BLaER1 (cell line): ENCODE measurements around the gene PCSK4.
"Not testable (repeated sequence)": the region's sequence is repeated elsewhere in the genome, so short reads cannot be mapped to it uniquely, and the experiment has no call there.

Experiments
- H3K27ac ChIP-seq: shearing (Covaris generic); formaldehyde crosslinking; 2 replicates; pipeline ENCODE4 v1.8.1; 2022
- H3K27me3 ChIP-seq: shearing (Covaris generic); formaldehyde crosslinking; 2 replicates; pipeline ENCODE4 v1.8.1; 2022
- H3K36me3 ChIP-seq: shearing (Covaris generic); formaldehyde crosslinking; 2 replicates; pipeline ENCODE4 v1.8.1; 2022
- H3K4me1 ChIP-seq: shearing (Covaris generic); formaldehyde crosslinking; 2 replicates; pipeline ENCODE4 v1.8.1; 2022
- H3K4me2 ChIP-seq: shearing (Covaris generic); formaldehyde crosslinking; 2 replicates; pipeline ENCODE4 v1.8.1; 2022
- H3K4me3 ChIP-seq: shearing (Covaris generic); formaldehyde crosslinking; 2 replicates; pipeline ENCODE4 v1.8.1; 2022
- H3K9ac ChIP-seq: shearing (Covaris generic); formaldehyde crosslinking; 2 replicates; pipeline ENCODE4 v1.8.1; 2022
- H3K9me3 ChIP-seq: shearing (Covaris generic); formaldehyde crosslinking; 2 replicates; pipeline ENCODE4 v1.8.1; 2022
- H4K20me1 ChIP-seq: shearing (Covaris generic); formaldehyde crosslinking; 2 replicates; pipeline ENCODE4 v1.8.1; 2022
- Cebpa-rat ChIP-seq: shearing (Covaris generic); IDR thresholded peaks from 2 replicates; pipeline ENCODE4 v1.8.1; 2022

Gene PCSK4

DNA sequence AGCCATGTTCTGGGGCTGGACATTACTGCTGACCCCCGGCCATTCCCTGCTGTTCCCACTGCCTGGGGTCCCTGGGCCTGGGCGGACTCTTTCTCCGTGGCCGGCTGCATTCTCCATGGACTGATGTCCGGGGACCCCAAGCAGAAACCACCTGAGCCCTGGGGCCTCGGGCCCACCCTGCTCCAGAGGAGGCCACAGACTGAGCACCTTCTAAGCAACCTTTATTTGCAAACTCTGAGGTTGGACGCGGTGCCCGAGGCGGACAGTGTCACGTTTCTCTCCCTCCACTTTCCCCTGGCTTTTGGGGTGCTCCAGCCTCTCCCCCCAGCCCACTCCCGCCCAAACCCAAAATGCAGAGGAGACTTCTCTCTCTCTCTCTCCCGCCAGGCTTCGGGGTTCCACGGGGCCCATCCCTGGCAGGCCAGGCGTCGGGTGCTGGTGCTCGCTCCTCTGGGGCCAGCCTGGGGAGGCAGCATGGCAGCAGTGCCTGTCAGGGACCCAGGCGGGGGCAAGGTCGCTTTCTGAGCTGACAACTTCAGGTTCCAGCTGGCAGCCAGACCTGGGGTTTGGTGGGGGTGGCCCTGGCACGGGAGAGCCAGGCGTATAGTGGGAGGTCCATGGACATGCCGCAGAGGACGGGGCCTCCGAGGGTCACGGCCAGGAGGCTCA, 8.8 kb downstream of the PCSK4 start:
- TF ChIP-seq Cebpa-rat: no peak
- H3K36me3 ChIP-seq: peaks cover 11% of the 10 kb centered on the region
- peaks cover 23% of the 10 kb centered on the region for H4K20me1 ChIP-seq
- no peak overlapping the region for H3K9ac ChIP-seq
- H3K4me1 ChIP-seq: peaks cover 36% of the 10 kb centered on the region
- no peaks in the 10 kb centered on the region for H3K9me3 ChIP-seq
- H3K4me3 ChIP-seq: no peak overlapping the region
- H3K27ac ChIP-seq: 0 out of 2 replicates have a peak overlapping the region, but pooled peaks have one; percentile 19
- no peaks in the 10 kb centered on the region for H3K27me3 ChIP-seq
- peak overlapping the region; percentile 40 for H3K4me2 ChIP-seq

DNA sequence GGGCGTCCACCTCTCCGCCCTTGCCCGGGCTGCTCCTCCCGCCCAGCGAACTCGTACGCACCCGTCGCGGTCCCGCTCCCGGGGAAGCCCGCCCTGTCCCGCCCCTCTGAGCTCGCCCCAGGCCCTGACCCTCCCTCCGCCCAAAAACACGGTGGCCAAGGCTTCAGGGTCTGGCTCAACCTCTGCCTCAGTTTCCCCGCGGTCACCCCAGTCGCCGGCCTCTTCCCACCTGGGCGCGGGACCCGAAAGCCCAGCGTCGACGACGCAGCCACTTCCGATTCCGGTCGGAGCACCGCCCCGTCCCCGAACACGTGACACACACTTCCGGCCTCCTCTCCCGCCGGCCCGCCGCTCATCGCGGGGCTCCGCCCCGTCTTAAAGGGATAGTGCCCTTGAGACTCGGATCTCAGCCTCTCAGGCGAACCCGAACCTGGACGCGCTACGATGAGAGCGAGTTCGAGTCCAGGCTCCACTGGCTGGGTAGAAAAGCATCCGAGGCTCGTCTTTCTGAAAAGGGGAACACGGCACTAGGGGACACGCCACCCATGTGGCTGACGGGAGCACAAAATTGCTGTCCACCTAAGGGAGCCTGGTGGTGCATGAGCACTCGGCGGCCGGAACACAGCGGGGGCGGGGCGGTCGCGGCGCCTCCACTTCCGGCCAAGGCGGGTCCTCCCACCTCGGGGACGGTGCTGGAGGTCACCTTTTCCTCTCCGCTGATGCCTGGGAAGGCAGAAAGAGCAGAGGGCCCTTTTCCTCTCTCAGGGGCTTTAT, 11.0 kb downstream of the PCSK4 start, which contains the start of gene C19orf25:
Gene C19orf25 (minus strand): TSS at position 282 of the 774 bp plus-strand sequence. CDS start 312 bp downstream, outside the sequence.
- TF ChIP-seq Cebpa-rat: no peak
- Histone ChIP-seq H3K4me2 (peak within 1 kb of the TSS; percentile 95), H3K9ac (peak within 1 kb of the TSS; percentile 85), H3K9me3 (no peaks in the 10 kb centered on the region), H3K27ac (peak within 1 kb of the TSS; percentile 82), H3K4me1 (peaks cover 36% of the 10 kb centered on the region), H3K4me3 (peak within 1 kb of the TSS; percentile 84), H3K36me3 (peaks cover 34% of the 10 kb centered on the region), H3K27me3 (no peaks in the 10 kb centered on the region), H4K20me1 (peaks cover 45% of the 10 kb centered on the region)

DNA sequence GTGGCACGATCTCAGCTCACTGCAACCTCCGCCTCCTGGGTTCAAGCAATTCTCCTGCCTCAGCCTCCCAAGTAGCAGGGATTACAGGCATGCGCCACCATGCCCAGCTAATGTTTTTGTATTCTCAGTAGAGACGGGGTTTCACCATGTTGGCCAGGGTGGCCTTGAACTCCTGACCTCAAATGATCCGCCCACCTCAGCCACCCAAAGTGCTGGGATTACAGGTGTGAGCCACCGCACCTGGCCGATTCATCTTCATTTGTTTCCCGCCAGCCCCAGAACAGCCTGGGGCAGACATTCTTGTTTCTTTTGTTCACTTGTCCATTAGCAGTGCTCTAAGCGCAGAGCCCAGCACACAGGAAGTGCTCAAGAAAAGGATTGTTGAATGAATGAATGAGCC, 13.1 kb downstream of the PCSK4 start:
- not testable (repeated sequence) for H3K4me3 ChIP-seq, H3K9ac ChIP-seq, H3K27ac ChIP-seq, H3K9me3 ChIP-seq
- H4K20me1 ChIP-seq: peaks cover 66% of the 10 kb centered on the region
- peaks cover 15% of the 10 kb centered on the region for H3K27me3 ChIP-seq
- H3K36me3 ChIP-seq: peaks cover 43% of the 10 kb centered on the region
- H3K4me2 ChIP-seq: peak overlapping the region; percentile 95; the same call in 1 of the 2 replicates
- peaks cover 40% of the 10 kb centered on the region for H3K4me1 ChIP-seq

DNA sequence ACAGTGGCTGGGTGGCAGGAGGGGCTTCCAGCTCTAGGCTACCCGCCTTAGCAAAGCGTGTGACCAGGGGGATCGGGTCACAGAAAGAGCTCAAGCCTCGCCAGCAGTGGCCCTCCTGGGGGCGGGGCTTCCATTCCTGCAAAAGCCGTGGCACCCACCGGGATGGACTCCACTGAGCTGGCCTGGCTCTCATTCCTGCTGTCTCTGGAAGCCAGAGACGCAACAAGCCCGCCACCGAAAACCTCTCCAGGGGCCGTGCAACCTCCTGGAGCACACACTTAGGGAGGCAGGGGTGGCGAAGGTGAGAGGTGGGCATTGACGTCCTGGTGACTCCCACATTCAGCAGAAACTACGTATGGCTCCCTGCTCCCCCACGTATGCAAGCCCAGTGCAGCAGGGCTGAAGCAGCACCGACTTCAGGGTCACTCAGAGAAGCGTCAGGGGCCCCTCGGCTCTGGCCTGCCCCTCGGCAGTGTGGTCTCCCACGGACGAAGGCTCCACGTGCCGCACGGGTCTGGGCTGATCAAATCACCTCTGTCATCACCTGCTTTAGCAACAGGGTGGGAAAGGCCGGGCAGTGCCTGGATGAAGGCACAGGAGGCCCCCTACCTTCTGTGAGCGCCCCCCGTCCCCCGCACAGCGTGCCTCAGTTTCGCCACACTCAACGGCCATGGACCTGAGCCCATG, 14.3 kb downstream of the PCSK4 start:
- peaks cover 77% of the 10 kb centered on the region for H4K20me1 ChIP-seq
- H3K4me1 ChIP-seq: peaks cover 47% of the 10 kb centered on the region
- no peaks in the 10 kb centered on the region for H3K9me3 ChIP-seq
- H3K9ac ChIP-seq: no peak overlapping the region
- peaks cover 43% of the 10 kb centered on the region for H3K36me3 ChIP-seq
- no peak for TF ChIP-seq Cebpa-rat
- no peak overlapping the region for H3K27ac ChIP-seq
- no peak overlapping the region for H3K4me2 ChIP-seq
- H3K4me3 ChIP-seq: no peak overlapping the region
- peaks cover 26% of the 10 kb centered on the region for H3K27me3 ChIP-seq

DNA sequence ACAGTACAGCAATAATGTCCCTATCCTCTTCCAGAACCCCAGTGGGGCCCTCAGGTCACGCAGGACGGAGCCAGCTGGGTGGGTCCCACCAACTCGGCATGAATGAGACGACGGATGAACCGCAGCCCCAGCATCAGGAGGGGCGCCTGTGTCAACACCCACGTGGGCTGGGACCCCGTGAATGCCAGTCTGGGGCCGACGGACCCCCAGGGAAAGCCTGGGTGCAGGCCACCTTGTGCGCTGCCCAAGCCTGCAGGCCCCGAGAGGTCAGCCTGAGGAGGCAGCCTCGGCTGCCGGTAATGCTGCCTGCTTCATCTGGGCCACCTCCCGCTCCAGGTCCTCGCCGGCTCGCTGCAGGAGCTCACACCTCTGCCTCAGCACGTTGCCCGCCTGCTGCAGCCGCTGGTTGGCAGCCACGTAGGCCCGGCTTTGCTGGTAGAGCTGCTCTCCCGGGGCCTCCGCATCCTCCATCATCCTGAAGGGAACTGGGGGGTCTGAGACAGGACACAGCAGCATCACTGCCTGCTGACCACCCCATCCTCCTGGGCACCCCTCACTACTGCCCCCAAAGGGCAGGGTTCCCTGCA, 15.3 kb downstream of the PCSK4 start:
- TF ChIP-seq Cebpa-rat: no peak
- Histone ChIP-seq H3K4me3 (no peak overlapping the region), H3K36me3 (peaks cover 43% of the 10 kb centered on the region), H3K4me1 (peaks cover 47% of the 10 kb centered on the region), H3K27me3 (peaks cover 37% of the 10 kb centered on the region), H3K9ac (no peak overlapping the region), H3K9me3 (no peaks in the 10 kb centered on the region), H3K4me2 (no peak overlapping the region), H4K20me1 (peaks cover 88% of the 10 kb centered on the region), H3K27ac (no peak overlapping the region)

DNA sequence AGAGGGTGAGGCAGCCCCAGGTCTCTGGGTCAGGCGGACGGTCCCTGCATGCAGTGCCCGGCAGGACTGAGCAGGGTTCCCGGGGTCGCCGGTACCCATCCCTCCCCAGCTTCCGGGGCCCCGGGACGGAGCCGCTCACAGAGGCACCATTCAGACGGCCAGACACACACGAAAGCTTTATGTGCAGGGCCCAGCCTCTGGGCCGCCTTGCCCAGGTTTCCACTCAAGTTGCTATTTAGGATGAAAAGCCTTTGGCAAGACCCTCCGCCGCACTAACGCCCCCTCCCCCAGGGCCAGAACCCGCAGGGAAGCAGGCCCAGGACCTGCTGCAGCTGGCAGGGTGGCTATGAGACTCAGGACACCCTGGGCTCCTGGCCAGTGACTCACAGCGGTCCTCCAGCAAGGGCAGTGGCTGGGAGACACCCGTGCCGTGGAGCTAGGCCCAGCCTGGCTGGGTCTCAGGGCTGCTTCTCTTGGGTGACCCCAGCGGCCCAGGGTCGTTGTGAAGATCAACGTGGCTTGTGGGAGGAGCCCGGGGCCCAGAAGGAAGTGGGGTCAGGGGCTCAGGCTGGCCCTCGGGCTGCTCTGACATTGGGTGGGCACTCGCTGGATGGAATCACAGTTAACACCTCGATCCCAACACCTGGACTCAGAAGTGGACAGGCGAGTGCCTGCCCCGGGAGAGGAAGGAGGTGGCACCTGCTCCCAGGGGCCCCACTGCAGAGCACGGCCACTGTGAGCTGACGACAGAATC, 16.0 kb downstream of the PCSK4 start:
- peaks cover 43% of the 10 kb centered on the region for H3K27me3 ChIP-seq

DNA sequence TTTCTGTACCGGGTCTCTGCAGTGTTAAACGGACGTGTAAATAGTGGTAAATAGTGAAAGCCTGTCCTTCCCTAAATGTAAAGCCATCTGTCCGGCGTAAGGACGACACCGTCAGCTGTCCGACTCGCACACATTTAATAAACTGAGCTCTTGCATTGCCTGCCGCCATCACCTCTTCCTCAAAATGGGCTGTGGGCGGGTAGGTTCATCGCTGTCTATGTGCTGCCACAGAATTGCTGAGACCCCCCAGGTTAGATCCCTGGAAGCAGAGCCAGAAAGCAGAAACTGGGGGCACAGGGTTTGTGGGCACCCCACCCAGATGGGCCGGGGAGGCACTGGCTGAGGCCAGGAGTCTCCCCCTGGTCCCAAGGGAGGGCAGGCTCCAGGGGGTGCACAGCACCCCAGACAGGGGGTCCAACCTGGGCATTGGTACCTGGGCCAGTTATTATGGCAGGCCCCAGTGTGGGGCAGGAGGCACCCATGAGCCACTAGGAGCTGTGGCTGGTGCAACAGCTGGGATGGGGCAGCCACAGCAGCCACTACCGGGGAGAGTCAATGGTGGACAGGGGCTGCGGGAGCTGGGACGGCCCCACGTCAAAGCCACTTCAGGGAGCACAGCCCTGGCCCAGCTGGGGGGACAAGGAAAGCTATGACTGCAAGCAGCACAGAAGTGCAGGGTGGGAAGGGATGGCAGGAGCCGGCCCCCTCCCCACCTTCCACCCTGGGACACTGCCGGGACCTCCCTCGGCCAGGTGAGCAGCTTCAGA, 16.9 kb downstream of the PCSK4 start:
- Histone ChIP-seq H3K27me3 (peaks cover 53% of the 10 kb centered on the region), H3K4me3 (no peak overlapping the region), H3K4me1 (peaks cover 55% of the 10 kb centered on the region), H3K9ac (no peak overlapping the region), H3K27ac (no peak overlapping the region), H3K4me2 (no peak overlapping the region), H4K20me1 (peaks cover 100% of the 10 kb centered on the region), H3K36me3 (peaks cover 43% of the 10 kb centered on the region), H3K9me3 (no peaks in the 10 kb centered on the region)
- TF ChIP-seq Cebpa-rat: no peak

More for the DNA sequence above, 16.0 kb downstream of the PCSK4 start:
- Histone ChIP-seq H3K4me1 (peaks cover 48% of the 10 kb centered on the region), H3K36me3 (peaks cover 43% of the 10 kb centered on the region), H3K9me3 (no peaks in the 10 kb centered on the region), H3K4me3 (no peak overlapping the region), H3K4me2 (no peak overlapping the region), H3K9ac (no peak overlapping the region), H3K27ac (no peak overlapping the region), H4K20me1 (peaks cover 94% of the 10 kb centered on the region)
- no peak for TF ChIP-seq Cebpa-rat

DNA sequence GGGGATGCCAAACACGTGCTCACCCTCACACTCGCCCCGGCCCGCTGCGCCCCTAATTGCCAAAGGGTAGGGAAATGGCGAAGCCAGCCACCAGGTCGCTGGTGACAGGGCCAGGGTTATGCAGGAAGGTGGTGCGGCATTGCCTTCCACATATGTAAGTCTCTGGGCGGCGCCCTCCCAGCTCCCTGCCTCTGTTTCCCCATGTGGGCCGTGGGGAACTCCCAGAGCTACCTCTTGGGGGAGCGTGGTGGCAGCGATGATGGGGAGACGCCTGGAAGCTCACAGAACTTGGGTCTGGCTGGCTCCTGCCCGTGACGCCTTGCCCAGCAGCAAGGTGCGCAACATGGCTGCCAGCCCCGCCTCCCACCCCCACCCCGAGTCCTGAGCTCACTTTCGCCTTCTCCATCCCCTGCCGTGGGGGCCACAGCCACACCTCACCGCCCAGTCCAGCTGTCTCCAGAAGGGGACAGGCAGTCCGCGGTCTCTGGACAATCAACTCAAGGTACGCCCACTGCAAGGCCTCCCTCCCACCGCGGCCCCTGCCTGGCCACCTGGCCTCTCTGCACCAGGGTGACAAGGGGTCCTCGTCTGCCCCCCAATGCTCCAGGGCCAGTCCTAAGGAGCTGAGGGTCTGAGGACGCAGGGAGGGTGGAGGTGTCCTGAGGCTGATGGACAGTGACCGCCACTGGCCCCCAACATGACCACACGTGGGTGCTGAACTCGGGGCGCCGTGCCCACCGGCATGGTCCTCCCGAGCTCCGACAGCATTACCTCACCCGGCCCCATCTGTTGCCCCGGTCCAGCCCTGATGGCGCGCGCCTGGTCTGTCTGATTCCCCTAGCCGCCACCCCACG, 17.7 kb downstream of the PCSK4 start:
- Histone ChIP-seq H3K36me3 (peaks cover 43% of the 10 kb centered on the region), H4K20me1 (peaks cover 100% of the 10 kb centered on the region), H3K27ac (no peak overlapping the region), H3K9ac (no peak overlapping the region), H3K4me2 (peak overlapping the region; percentile 98), H3K9me3 (no peaks in the 10 kb centered on the region), H3K4me1 (peaks cover 53% of the 10 kb centered on the region), H3K4me3 (no peak overlapping the region), H3K27me3 (peaks cover 61% of the 10 kb centered on the region)
- no peak for TF ChIP-seq Cebpa-rat
